GM21528 (cell line): ENCODE measurements around the gene TRAF6.
"Not testable (repeated sequence)": the region's sequence is repeated elsewhere in the genome, so short reads cannot be mapped to it uniquely, and the experiment has no call there.

ENCODE experiments used
- ATAC-seq: cut with Tn5 transposase; IDR thresholded peaks from one replicate; pipeline ENCODE4 v1.9.1; 2021; ENCODE audit warnings: mild to moderate bottlenecking, moderate library complexity; ENCODE audit not compliant: unreplicated experiment, low FRiP score

Gene TRAF6

GRCh38 chr11:36509694-36510593 is at the start of gene TRAF6:
Gene TRAF6, minus strand, starts transcription at chr11:36510272. Its CDS starts 8,757 bp downstream, at chr11:36501515.
- ATAC-seq, result peak; percentile 97

GRCh38 chr11:36558571-36559413 is 48.7 kb upstream of the TRAF6 start:
- ATAC-seq, result peak; percentile 94

- ATAC-seq, result no peak
These were observed 47.9 kb upstream of the TRAF6 start for GRCh38 chr11:36557991-36558390.

GRCh38 chr11:36557390-36557789 is 47.3 kb upstream of the TRAF6 start:
- not testable (repeated sequence) for ATAC-seq

- no peak for ATAC-seq
These were observed 40.5 kb upstream of the TRAF6 start for GRCh38 chr11:36550385-36551115.

GRCh38 chr11:36540998-36541397 is 30.9 kb upstream of the TRAF6 start:
- ATAC-seq, result peak; percentile 98

GRCh38 chr11:36534276-36534840 is 24.3 kb upstream of the TRAF6 start:
- ATAC-seq, result no peak

GRCh38 chr11:36532941-36533601 is 23.0 kb upstream of the TRAF6 start:
- ATAC-seq, result no peak

- ATAC-seq, result no peak
These were observed 20.8 kb upstream of the TRAF6 start for GRCh38 chr11:36530840-36531239.

GRCh38 chr11:36513965-36514364 is 3.9 kb upstream of the TRAF6 start:
- no peak for ATAC-seq

GRCh38 chr11:36512016-36512415 is 1.9 kb upstream of the TRAF6 start:
- ATAC-seq, result no peak

- ATAC-seq, result not testable (repeated sequence)
These were observed 990 bp upstream of the TRAF6 start for GRCh38 chr11:36511062-36511461.

- ATAC-seq, result no peak
These were observed 496 bp upstream of the TRAF6 start for GRCh38 chr11:36510594-36510942.

GRCh38 chr11:36509201-36509639 is 852 bp downstream of the TRAF6 start:
- peak; percentile 27 for ATAC-seq

- ATAC-seq, result peak; percentile 14
These were observed 1.3 kb downstream of the TRAF6 start for GRCh38 chr11:36508743-36509142.

- no peak for ATAC-seq
These were observed 2.1 kb downstream of the TRAF6 start for GRCh38 chr11:36507824-36508489.

- ATAC-seq, result no peak
These were observed 8.8 kb downstream of the TRAF6 start for GRCh38 chr11:36501236-36501635.

GRCh38 chr11:36500315-36500721 is 9.8 kb downstream of the TRAF6 start:
- ATAC-seq, result peak; percentile 86

GRCh38 chr11:36499315-36499714 is 10.8 kb downstream of the TRAF6 start:
- ATAC-seq, result no peak
